Amniotic epithelial cell (primary cell): ENCODE results near the gene PDCD1.

Experiments
- DNase-seq: peaks from one replicate; pipeline ENCODE4 v3.0.0-alpha.2; 2010; ENCODE audit warnings: low read depth

Gene PDCD1

GRCh38 chr2:241877989-241878970 is 19.6 kb upstream of the PDCD1 start:
- peak; percentile 57 for DNase-seq

GRCh38 chr2:241877197-241877685 is 18.5 kb upstream of the PDCD1 start:
- no peak for DNase-seq

GRCh38 chr2:241876528-241877196 is 18.0 kb upstream of the PDCD1 start:
- DNase-seq: no peak

GRCh38 chr2:241875754-241876527 is 17.2 kb upstream of the PDCD1 start:
- peak; percentile 31 for DNase-seq

- no peak for DNase-seq
These were observed 15.7 kb upstream of the PDCD1 start for GRCh38 chr2:241874277-241874925.

DNA sequence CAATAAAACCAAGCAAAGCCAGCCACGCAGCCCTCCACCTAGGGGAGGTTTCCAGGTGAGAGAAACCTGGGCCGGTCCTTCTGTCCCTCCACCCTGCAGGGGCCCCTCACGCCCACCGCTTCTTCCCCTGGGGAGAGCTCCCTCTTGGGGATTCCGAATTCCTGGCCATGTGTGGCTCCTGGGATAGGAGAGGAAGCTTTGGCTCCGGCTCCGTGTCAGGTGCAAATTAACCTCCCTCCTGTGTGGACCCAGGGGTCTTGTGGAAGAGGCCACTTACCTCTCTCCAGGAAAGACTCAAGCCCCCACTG is 15.1 kb upstream of the PDCD1 start:
- no peak for DNase-seq

- DNase-seq: no peak
These were observed 14.5 kb upstream of the PDCD1 start for GRCh38 chr2:241873081-241873802.

DNA sequence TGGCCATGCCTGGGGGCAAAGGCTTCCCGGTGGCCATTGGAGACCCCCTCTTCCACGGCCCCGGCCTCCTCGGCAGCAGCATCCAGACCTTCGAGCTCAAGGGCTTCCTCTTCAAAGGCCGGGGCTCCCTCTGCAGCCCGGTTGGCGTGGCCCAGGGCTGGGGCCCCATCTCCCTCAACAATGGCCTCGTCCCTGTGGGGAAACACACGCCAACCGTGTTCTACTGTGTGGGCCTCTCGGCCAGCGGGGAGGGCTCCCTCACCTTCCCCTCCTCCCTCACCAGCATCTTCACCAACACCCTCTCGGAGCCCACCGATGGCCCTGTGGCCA is 13.6 kb upstream of the PDCD1 start:
- DNase-seq: no peak

GRCh38 chr2:241871538-241872312 is 13.0 kb upstream of the PDCD1 start:
- DNase-seq: no peak

DNA sequence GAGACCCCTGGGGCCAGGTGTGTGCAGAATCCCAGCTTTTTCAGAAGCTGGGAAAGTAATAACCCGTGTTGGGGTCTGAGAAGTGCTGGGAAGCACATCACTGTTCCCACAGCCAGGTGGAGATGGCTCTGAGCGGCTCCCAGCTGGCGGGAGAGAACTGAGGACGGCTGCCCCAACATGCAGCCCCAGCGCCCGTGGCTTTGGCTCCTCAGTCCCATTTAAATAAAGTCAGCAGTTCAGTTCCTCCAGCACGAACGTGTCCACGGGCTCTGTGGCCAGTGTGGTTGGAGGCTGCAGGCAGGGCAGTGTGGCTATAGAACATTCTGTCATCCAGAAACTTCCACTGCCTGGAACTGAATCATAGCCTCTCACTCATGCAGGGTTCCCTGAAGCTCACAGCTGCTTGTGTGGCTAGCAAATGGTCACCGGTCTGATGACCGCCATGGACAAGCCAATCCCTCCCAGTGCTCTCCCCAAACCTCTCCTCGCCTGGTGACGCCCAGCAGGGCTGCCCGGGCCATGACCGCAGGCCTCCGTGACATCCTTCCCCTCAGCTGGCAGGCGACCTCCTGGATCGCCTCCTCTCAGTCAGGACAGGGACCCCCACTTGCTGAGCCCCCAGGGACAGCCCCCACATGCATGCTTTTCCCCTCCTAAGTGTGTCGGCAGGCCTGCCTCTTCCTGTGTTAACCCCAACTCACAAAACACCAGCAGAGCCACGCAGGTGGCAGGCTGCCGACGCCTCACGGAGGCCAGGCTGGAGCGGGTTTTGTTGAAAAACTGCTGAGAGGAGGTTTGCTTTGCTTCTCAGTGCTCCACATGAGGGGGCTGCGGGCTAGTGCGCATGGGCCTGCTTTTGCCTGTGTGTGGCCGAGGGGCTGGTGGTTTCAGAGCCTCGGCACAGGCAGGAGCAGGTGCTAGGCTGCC is 12.2 kb upstream of the PDCD1 start:
- DNase-seq: no peak

DNA sequence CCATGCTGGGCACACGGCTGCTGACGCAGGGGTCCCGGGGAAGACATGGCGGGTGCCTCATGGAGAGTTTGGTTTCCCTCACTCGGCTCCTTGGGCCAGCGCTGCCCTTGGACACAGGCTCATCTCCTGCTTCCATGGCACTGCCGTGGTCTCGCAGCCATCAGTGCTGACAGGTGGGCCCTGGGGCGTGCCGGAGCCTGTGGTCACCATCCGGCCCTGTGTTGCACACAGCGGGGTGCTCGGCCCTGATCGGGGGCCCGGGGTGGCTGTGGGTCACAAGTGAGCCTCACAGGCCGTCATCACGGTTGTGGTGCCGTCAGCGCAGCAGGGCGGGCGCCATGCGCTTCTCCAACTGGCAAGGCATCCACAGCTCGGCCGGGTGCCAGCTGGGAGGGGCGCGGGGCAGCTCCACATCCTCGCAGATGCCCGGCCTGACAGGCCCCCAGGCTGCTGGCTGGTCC is 11.4 kb upstream of the PDCD1 start:
- no peak for DNase-seq

- DNase-seq: no peak
These were observed 10.6 kb upstream of the PDCD1 start, which contains the start of gene RTP5 for GRCh38 chr2:241869087-241869961. TSS of gene RTP5 (plus strand) at chr2:241869729. CDS start at chr2:241869757, 28 bp downstream.

DNA sequence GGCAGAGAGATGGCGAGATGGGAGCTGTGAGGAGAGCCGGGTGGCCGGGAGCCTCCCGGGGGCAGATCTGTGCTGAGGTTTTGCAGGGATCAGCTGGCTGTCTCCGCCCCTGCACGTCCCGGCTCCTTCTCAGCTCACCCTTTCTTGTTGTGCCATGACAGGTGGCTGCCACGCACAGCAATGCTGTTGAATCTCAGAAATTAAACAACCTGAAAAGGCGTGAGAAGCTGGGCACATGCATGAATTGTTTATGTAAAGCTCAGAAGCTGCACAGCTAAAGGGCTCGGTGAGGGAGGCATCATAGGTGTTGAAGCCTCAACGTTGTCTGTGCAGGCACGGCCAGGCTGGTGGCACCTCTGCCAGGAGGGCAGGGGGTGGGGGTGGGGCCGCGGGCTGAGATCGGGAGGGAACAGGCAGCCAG is 10.0 kb upstream of the PDCD1 start:
- DNase-seq: no peak

- no peak for DNase-seq
These were observed 9.2 kb upstream of the PDCD1 start for GRCh38 chr2:241867776-241868420.

DNA sequence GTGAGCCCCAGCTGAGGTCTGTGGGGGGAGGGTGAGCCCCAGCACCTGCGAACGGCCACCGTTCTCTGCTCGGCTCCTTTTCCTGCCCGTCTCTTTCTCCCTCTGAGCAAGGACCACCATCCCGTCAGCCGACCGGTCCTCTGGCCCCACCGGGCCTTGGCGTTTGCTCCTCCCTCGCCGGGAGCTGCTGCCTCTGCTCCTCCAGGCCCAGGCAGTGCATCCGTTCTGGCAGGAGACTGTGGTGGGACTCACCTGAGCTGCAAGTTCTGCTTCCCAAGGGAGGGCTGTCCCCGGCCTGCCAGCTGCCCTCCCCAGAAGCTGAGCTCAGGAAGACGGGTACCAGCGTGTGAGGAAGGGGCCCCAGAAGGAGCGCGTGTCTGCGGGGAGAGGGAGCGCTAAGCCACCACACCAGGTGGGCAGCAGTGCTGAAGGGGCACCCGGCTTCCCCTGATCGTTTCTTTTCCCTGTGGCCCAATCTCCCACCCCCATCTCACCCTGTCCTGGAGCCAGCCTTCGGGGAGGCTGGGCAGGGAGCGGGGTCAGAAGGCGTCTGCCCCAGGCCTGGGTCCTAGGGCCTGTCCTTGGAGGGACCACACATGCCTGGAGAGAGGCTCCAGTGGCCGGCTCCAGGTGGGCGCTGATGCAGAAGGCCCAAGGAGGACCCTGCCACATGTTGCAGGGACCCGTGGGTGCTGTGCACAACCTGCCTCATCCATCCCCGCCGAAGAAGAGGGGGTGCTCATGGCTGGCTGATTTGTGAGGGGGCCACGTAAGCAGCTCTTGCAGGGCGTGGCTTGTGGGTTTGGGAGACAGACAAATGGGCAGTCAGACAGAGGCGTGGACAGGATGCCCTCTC is 8.3 kb upstream of the PDCD1 start:
- DNase-seq: no peak

DNA sequence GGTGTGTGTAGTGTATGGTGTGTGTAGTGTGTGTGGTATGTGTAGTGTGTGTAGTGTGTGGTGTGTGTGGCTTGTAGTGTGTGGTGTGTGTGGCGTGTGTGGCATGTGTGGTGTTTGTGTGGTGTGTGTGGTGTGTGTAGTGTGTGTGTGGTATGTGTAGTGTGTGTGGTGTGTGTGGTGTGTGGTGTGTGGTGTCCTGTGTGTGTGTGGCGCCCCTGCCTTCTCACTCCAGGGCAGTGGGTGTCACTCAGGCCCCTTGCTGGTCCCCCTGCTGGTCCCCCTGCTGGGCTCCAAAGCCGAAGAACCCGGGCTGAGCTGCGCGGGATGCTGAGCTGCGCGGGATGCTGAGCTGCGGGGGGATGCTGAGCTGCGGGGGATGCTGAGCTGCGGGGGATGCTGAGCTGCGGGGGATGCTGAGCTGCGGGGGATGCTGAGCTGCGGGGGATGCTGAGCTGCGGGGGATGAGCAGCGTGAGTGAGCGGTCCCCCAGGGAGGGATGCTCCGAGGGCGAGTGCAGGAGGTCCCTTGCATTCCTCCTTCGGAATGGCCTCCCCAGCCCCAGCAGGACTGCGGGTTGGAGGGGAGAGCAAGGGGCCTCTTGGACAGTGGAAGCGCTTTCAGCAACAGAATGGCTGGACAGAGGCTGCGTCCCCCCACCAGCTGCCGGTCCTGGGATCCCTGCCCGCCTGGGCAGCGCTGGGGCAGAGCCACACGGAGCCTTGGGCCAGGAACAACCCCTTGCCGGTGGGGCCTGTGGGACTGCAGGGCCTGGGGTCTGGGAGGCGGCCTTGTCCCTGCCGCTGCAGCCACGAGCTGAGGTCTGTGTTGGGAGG is 7.5 kb upstream of the PDCD1 start:
- DNase-seq: peak; percentile 32
